Stimulated activated CD8-positive, alpha-beta memory T cell treated with anti-CD3 and anti-CD28 coated beads, Interleukin-4, amount 100 ng/mL, for 1 hour (primary cell): ENCODE results near the gene RMI2.

ENCODE experiments used
- DNase-seq, 2 donors: peaks; one replicate each; pipeline ENCODE4 v3.0.0-alpha.2; 2020; ENCODE audit warnings: low read depth in 2 of 2, low spot score in 1 of 2

Gene RMI2

GRCh38 chr16:11380836-11381235, 35.6 kb downstream of the RMI2 start:
- no peak for DNase-seq

- no peak for DNase-seq
Observed at GRCh38 chr16:11383481-11384183, 38.4 kb downstream of the RMI2 start.

- no peak for DNase-seq
Observed at GRCh38 chr16:11384184-11384955, 39.1 kb downstream of the RMI2 start.

GRCh38 chr16:11384956-11385586, 39.8 kb downstream of the RMI2 start:
- DNase-seq: no peak

- DNase-seq: no peak
Observed at GRCh38 chr16:11386054-11386680, 40.9 kb downstream of the RMI2 start.

GRCh38 chr16:11386791-11387546, 41.7 kb downstream of the RMI2 start:
- DNase-seq: no peak

GRCh38 chr16:11389083-11389482, 43.8 kb downstream of the RMI2 start:
- no peak for DNase-seq

GRCh38 chr16:11389631-11390565, 44.6 kb downstream of the RMI2 start:
- no peak for DNase-seq

GRCh38 chr16:11390573-11391495, 45.6 kb downstream of the RMI2 start:
- no peak for DNase-seq

- no peak for DNase-seq
Observed at GRCh38 chr16:11391576-11391975, 46.3 kb downstream of the RMI2 start.

GRCh38 chr16:11392041-11392581, 46.9 kb downstream of the RMI2 start:
- no peak for DNase-seq

- DNase-seq: no peak
Observed at GRCh38 chr16:11393366-11393765, 48.1 kb downstream of the RMI2 start.

- no peak for DNase-seq
Observed at GRCh38 chr16:11393861-11394592, 48.8 kb downstream of the RMI2 start.

- no peak for DNase-seq
Observed at GRCh38 chr16:11394593-11394960, 49.3 kb downstream of the RMI2 start.

- DNase-seq: no peak
Observed at GRCh38 chr16:11395008-11395948, 50.0 kb downstream of the RMI2 start.

GRCh38 chr16:11395949-11396240, 50.6 kb downstream of the RMI2 start:
- DNase-seq: no peak
